GM12801 (cell line): ENCODE data around the gene ADM.

ENCODE experiments used
- CTCF ChIP-seq: IDR thresholded peaks from one replicate; pipeline ENCODE4 v1.5.1; 2011; ENCODE audit warnings: control low read depth; ENCODE audit not compliant: insufficient read length; ENCODE audit errors: extremely low read depth

Gene ADM

GRCh38 chr11:10328314-10329098 lies 23.6 kb downstream of the ADM start:
- no peak for TF ChIP-seq CTCF

DNA sequence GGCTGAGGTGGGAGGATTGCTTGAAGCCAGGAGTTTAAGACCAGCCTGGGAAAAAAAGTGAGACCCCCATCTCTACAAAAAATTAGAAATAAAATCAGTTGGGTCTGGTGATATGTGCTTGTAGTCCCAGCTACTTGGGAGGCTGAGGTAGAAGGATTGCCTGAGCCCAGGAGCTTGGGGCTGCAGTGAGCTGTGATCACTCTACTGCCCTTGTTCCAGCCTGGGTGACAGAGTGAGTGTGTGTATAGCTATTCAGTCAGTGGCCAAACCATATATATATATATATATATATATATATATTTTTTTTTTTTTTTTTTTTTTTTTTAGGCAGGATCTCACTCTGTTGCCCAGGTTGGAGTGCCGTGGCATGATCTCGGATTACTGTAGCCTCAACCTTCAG lies 24.5 kb downstream of the ADM start:
- TF ChIP-seq CTCF, result no peak

- no peak for TF ChIP-seq CTCF
These were observed 25.1 kb downstream of the ADM start for GRCh38 chr11:10329935-10330334.

DNA sequence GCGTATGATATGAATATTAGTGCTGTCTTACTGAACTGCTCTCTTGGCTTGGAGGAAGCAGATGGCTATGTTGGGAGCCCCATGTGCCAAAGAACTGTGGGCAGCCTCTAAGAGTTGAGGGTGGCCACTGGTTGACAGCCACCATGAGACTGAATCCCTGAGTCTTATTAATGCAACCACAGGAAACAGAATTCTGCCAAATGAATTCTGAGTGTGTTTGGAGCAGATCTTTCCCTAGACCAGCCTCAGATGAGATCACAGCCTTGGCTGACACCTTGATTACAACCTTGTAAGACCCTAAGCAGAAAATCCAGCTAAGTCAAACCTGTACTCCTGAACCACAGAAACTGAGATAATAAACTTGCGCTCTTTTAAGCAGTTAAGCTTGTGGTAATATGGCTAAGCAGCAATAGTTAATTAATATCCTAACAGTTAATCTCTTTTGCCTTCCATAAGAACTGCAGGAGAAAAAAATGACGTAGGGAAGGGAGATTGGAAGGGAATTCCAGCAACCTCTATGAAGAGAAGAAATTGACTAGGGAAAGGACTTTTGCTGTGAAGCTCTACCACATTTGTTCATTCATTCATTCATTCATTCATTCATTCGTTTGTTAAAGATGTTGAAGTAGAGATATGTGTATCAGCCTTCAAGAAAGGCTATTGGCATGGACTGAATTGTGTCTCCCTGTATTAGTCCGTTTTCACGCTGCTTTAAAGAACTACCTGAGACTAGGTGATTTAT lies 26.8 kb downstream of the ADM start:
- TF ChIP-seq CTCF, result no peak

DNA sequence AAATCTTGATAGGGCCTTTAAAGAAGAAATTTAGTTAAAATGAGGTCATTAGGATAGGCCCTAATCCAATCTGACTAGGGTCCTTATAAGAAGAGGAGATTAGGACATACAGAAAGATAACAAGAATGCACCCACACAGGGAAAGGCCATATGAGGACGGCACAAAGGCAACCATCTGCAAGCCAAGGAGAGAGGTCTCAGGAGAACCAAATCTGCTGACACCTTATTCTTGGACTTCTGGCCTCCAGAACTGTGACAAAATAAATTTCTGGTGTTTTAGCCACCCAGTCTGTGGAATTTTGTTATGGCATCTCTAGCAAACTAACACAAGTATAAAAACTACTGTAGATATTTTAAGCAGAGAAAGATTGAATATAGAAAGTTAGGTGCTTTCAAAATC lies 28.6 kb downstream of the ADM start:
- TF ChIP-seq CTCF, result no peak

DNA sequence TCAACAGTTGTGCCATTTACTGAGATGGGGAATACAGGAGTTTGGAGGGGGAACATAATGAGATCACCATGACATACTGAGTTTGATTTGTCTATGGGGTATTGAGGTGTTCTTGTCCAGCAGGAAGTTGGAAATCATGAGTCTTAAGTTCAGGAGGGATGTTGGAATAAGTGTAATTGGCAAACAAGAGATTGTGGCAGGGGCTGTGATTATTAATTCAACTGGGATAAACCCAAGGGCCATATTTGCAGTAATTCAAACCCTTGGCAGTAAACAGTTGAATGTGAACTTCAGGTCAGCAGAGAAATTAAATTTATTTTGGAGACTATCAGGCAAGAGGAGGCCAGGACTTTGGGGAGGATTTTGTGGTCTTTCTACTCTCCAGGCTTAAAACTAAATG lies 33.4 kb downstream of the ADM start:
- no peak for TF ChIP-seq CTCF

GRCh38 chr11:10348650-10349280 lies 43.9 kb downstream of the ADM start:
- no peak for TF ChIP-seq CTCF
